A549 (cell line): ENCODE measurements around the gene ADCY4. TPM values are rescaled to one million over a fixed set of nuclear protein-coding genes. Genes with fewer than 3 reads are reported as not detected.

Experiments
- ATAC-seq, 2 experiments: fragments of 200-7000 bp in 1 of 2; fragments of >200 bp in 1 of 2; cut with Nextera tagmentation in 1 of 2; cut with Tn5 transposase in 1 of 2; 3 replicates each; pipeline versions ENCODE4 v1.8.0 to v1.9.1; 2018 to 2020; ENCODE audit warnings: mild to moderate bottlenecking in 1 of 2, moderate library complexity in 1 of 2
- CTCF ChIA-PET: fragments of 300-600 bp; sonication (Branson Sonifier 250); formaldehyde crosslinking; extraction: SDS; loops from one replicate; lab custom pipeline; 2021; ENCODE audit warnings: antibody characterized with exemption, inconsistent platforms; lab: Yijun Ruan, JAX
- POLR2A ChIA-PET: fragments of 350-600 bp; formaldehyde crosslinking; extraction: SDS; loops from one replicate; lab custom pipeline; 2021; ENCODE audit warnings: antibody characterized with exemption, inconsistent platforms; lab: Yijun Ruan, JAX
- DNase-seq, 2 experiments: peaks; one replicate each; pipeline versions ENCODE4 v3.0.0 to v3.0.0-alpha.2; 2011 to 2016; ENCODE audit warnings: low read depth in 1 of 2, low spot score in 1 of 2
- FAIRE-seq: peaks from 2 replicates; lab custom pipeline; 2011; peaks lifted over from hg19 to GRCh38; lab: Jason Lieb, UNC
- H3K27ac ChIP-seq, 2 experiments: fragments of >200 bp; sonication (Bioruptor Twin); formaldehyde crosslinking; 3 replicates each; pipeline ENCODE4 v1.5.1; 2016 to 2017
- H3K4me1 ChIP-seq: fragments of >200 bp; sonication (Bioruptor Twin); formaldehyde crosslinking; 3 replicates; pipeline ENCODE4 v1.6.1; 2016
- H3K4me2 ChIP-seq: fragments of >200 bp; sonication (Bioruptor Twin); formaldehyde crosslinking; 3 replicates; pipeline ENCODE4 v1.6.1; 2016
- H3K4me3 ChIP-seq: fragments of >200 bp; sonication (Bioruptor Twin); formaldehyde crosslinking; 3 replicates; pipeline ENCODE4 v1.5.1; 2016
- H3K9me3 ChIP-seq: fragments of >200 bp; sonication (Bioruptor Twin); formaldehyde crosslinking; 3 replicates; pipeline ENCODE4 v1.6.1; 2016
- CBX2 ChIP-seq: fragments of 200-600 bp; sonication (generic); IDR thresholded peaks from 2 replicates; pipeline ENCODE4 v1.6.1; 2016; ENCODE audit warnings: low read depth, mild to moderate bottlenecking, borderline replicate concordance
- EHF ChIP-seq: fragments of 250-450 bp; sonication (Bioruptor Pico); IDR thresholded peaks from 2 replicates; pipeline ENCODE4 v1.5.0; 2020; ENCODE audit warnings: mild to moderate bottlenecking
- EP300 ChIP-seq, 2 experiments: fragments of >200 bp; sonication (Bioruptor Twin); formaldehyde crosslinking; IDR thresholded peaks; 2 replicates in 1 of 2; 3 replicates in 1 of 2; pipeline ENCODE4 v1.6.1; 2016 to 2017
- FOSL2 ChIP-seq, 2 experiments: fragments of 450-650 bp in 1 of 2; fragments of >200 bp in 1 of 2; sonication (Bioruptor Twin) in 1 of 2; formaldehyde crosslinking; IDR thresholded peaks; 2 replicates each; pipeline versions ENCODE4 v1.5.0 to v1.6.1; 2016 to 2020; ENCODE audit warnings: mild to moderate bottlenecking in 1 of 2, moderate library complexity in 1 of 2
- FOXS1 ChIP-seq: fragments of 250-450 bp; sonication (Bioruptor Pico); IDR thresholded peaks from 2 replicates; pipeline ENCODE4 v1.5.0; 2020; ENCODE audit warnings: mild to moderate bottlenecking, moderate library complexity
- HEYL ChIP-seq: fragments of 250-450 bp; sonication (Bioruptor Pico); IDR thresholded peaks from 2 replicates; pipeline ENCODE4 v1.8.0; 2021; ENCODE audit warnings: mild to moderate bottlenecking, moderate library complexity
- HOXA7 ChIP-seq: fragments of 250-450 bp; sonication (Bioruptor Pico); IDR thresholded peaks from 2 replicates; pipeline ENCODE4 v1.5.0; 2020; ENCODE audit warnings: mild to moderate bottlenecking, moderate library complexity
- HOXB13 ChIP-seq: fragments of 250-450 bp; sonication (Bioruptor Pico); IDR thresholded peaks from 2 replicates; pipeline ENCODE4 v1.5.0; 2020; ENCODE audit warnings: low read depth, mild to moderate bottlenecking, moderate library complexity
- JUN ChIP-seq, 2 experiments: fragments of >200 bp; sonication (Bioruptor Twin); formaldehyde crosslinking; IDR thresholded peaks; 2 replicates in 1 of 2; 3 replicates in 1 of 2; pipeline ENCODE4 v1.6.1; 2016 to 2017
- NFE2L2 ChIP-seq: fragments of 150-350 bp; conservative IDR thresholded peaks from 2 replicates; pipeline ENCODE4 v1.6.1; 2014; ENCODE audit warnings: low read length
- NPAS2 ChIP-seq: fragments of 250-450 bp; sonication (Bioruptor Pico); IDR thresholded peaks from 2 replicates; pipeline ENCODE4 v1.8.0; 2022; ENCODE audit warnings: mild to moderate bottlenecking, moderate library complexity, borderline replicate concordance
- NR3C1 ChIP-seq: fragments of >200 bp; sonication (Bioruptor Twin); formaldehyde crosslinking; IDR thresholded peaks from 3 replicates; pipeline ENCODE4 v1.6.1; 2017
- RCOR1 ChIP-seq: fragments of 150-350 bp; IDR thresholded peaks from 2 replicates; pipeline ENCODE4 v1.6.1; 2014; ENCODE audit warnings: antibody characterized with exemption, low read length, low read depth
- RNF2 ChIP-seq: fragments of 200-600 bp; sonication (generic); IDR thresholded peaks from 2 replicates; pipeline ENCODE4 v1.6.1; 2016; ENCODE audit warnings: low read depth, mild to moderate bottlenecking, antibody characterized with exemption, moderate library complexity, borderline replicate concordance
- SMC3 ChIP-seq: fragments of >200 bp; sonication (Bioruptor Twin); formaldehyde crosslinking; IDR thresholded peaks from 3 replicates; pipeline ENCODE4 v1.6.1; 2018; ENCODE audit warnings: inconsistent platforms
- ZNF302 ChIP-seq: fragments of 250-450 bp; sonication (Bioruptor Pico); IDR thresholded peaks from 2 replicates; pipeline ENCODE4 v1.9.0; 2021; ENCODE audit warnings: inconsistent platforms, mild to moderate bottlenecking, moderate library complexity
- ZSCAN20 ChIP-seq: fragments of 250-450 bp; sonication (Bioruptor Pico); IDR thresholded peaks from 2 replicates; pipeline ENCODE4 v1.8.0; 2022; ENCODE audit warnings: mild to moderate bottlenecking, moderate library complexity
- WGBS: methylation state at CpG from one replicate; pipeline ENCODE4 v1.1.6; 2017; ENCODE audit errors: missing lambda C conversion rate; 5-methylcytosine and 5-hydroxymethylcytosine counted together
- polyA plus RNA-seq, 4 experiments: library from polyadenylated mRNA; depleted of rRNA in 3 of 4; stranded (reverse); fragments of >200 nt; fragmentation: RNase III in 1 of 4; extraction: RNeasy Plus Mini Kit Qiagen cat#74134 plus additional on column Dnase treatment in 1 of 4; gene quantifications; 2 replicates in 3 of 4; 3 replicates in 1 of 4; pipeline ENCODE4 v1.2.3, GENCODE V29; 2011 to 2017
- TF ChIP-seq, protein P1 (sequence below): fragments of >200 bp; sonication (Bioruptor Twin); formaldehyde crosslinking; IDR thresholded peaks from 3 replicates; pipeline ENCODE4 v1.6.1; 2016
- TF ChIP-seq, protein P2 (sequence below): fragments of >200 bp; sonication (Bioruptor Twin); formaldehyde crosslinking; IDR thresholded peaks from 3 replicates; pipeline ENCODE4 v1.5.1; 2016
- TF ChIP-seq, protein P3 (sequence below): IDR thresholded peaks from 2 replicates; pipeline ENCODE4 v1.6.1; 2012
- TF ChIP-seq, protein P4 (sequence below): IDR thresholded peaks from 2 replicates; pipeline ENCODE4 v1.6.1; 2012

Gene ADCY4
- polyA plus RNA-seq, 2 of the 4 experiments (the other 2 are of a cell fraction), result not detected

DNA sequence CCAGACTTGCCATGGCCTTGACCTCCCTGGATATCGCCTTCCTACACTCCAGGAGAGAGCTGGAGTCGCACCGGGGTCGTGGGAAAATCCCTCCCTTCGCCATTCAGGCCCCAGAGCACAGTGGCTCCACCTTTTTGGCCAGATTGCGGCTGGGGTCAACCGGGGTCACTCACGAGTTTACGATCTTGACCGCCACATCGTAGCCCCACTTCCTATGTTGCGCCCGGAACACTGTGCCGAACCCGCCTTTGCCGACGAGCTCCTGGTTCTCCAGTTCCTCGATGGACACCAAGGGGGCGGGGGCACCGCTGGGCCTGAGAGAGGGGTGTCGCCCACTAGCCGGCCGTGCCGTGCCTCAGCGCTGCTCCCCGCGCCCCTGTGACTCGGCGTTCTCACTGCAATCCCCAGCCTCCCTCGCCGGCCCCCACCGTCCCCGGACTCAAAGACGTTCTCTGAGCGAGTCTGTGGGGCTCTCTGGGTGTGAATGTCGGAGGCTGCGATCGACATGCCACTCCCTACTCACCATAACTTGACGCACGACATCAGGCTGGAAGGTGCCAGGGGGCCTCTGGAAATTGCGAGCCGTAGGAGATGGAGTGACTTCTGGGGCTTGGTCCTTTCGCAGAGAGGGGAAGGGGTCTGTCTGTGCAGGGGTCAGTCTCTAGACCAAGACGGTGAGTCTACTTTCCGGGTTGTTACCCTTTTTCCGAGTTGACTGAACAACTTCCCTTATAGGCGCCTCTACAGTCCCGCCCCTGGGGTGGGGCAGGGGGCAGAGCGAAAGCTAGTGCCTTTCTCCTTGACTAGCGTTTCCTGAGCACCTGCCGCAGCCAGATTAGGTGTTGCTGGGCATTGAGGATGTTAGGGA is 4.6 kb upstream of the ADCY4 start, which contains the start of gene RIPK3:
Gene RIPK3, minus strand, starts transcription at position 708 of the 868 bp plus-strand sequence. Its CDS starts 165 bp downstream, at position 543.
- ChIA-PET CTCF (interaction anchor here (1.1 to 46.6 kb wide), 8 partner anchors 8 to 90 kb away, joined by 3 to 1142 read pairs (median 12); partner anchors contain the start of genes CBLN3, CIDEB and KHNYN), POLR2A (no interaction called here)
- 84% methylated on average over 30 of the region's 51 CpGs for WGBS
- no peaks in the 10 kb centered on the region for H3K9me3 ChIP-seq
- FAIRE-seq (no peak), DNase-seq (no peak), ATAC-seq (no peak)
- no peaks in the 10 kb centered on the region for H3K4me1 ChIP-seq
- no peak for TF ChIP-seq RNF2
- no peak for TF ChIP-seq FOXS1 (CRISPR knock-in tag)
- no peak for TF ChIP-seq JUN (IDR thresholded peaks at IDR 0.05)
- no peak for TF ChIP-seq NFE2L2
- no peak for TF ChIP-seq EHF (CRISPR knock-in tag)
- TF ChIP-seq, protein P1, sequence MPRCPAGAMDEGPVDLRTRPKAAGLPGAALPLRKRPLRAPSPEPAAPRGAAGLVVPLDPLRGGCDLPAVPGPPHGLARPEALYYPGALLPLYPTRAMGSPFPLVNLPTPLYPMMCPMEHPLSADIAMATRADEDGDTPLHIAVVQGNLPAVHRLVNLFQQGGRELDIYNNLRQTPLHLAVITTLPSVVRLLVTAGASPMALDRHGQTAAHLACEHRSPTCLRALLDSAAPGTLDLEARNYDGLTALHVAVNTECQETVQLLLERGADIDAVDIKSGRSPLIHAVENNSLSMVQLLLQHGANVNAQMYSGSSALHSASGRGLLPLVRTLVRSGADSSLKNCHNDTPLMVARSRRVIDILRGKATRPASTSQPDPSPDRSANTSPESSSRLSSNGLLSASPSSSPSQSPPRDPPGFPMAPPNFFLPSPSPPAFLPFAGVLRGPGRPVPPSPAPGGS, result no peak
- no peak for TF ChIP-seq ZSCAN20
- TF ChIP-seq SMC3, result no peak
- TF ChIP-seq FOSL2 (IDR thresholded peaks at IDR 0.05), result no peak
- TF ChIP-seq FOSL2 (CRISPR knock-in tag; IDR thresholded peaks at IDR 0.05), result no peak
- TF ChIP-seq, protein P2, sequence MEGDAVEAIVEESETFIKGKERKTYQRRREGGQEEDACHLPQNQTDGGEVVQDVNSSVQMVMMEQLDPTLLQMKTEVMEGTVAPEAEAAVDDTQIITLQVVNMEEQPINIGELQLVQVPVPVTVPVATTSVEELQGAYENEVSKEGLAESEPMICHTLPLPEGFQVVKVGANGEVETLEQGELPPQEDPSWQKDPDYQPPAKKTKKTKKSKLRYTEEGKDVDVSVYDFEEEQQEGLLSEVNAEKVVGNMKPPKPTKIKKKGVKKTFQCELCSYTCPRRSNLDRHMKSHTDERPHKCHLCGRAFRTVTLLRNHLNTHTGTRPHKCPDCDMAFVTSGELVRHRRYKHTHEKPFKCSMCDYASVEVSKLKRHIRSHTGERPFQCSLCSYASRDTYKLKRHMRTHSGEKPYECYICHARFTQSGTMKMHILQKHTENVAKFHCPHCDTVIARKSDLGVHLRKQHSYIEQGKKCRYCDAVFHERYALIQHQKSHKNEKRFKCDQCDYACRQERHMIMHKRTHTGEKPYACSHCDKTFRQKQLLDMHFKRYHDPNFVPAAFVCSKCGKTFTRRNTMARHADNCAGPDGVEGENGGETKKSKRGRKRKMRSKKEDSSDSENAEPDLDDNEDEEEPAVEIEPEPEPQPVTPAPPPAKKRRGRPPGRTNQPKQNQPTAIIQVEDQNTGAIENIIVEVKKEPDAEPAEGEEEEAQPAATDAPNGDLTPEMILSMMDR, result no peak
- TF ChIP-seq HEYL, result no peak
- TF ChIP-seq EP300 (IDR thresholded peaks at IDR 0.05), result no peak
- TF ChIP-seq HOXB13 (CRISPR knock-in tag), result no peak
- no peak for TF ChIP-seq NPAS2 (CRISPR knock-in tag)
- no peak for TF ChIP-seq ZNF302 (CRISPR knock-in tag)
- TF ChIP-seq RCOR1, result no peak
- H3K4me3 ChIP-seq, result no peak within 1 kb of the TSS
- no peak within 1 kb of the TSS for H3K4me2 ChIP-seq
- no peak within 1 kb of the TSS for H3K27ac ChIP-seq

DNA sequence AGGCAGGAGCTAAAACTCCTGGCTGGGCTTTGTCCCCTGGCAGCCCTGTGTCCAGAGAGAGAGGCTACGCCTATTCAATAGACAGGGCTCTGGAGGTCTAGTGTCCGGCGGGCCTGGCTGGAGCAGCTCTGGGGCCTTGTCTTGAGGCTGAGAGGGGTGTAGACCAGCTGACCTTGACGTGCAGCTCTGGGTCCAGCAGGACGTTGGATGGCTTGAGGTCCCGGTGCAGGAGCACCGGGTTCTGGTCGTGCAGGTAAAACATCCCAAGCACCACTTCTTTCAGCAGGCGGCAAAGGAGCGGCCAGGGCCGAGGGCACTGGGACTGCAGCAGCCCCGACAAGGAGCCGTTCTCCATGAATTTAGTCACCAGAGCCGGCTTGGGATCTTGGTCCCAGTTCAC is 4.0 kb upstream of the ADCY4 start:
- TF ChIP-seq, protein P3, sequence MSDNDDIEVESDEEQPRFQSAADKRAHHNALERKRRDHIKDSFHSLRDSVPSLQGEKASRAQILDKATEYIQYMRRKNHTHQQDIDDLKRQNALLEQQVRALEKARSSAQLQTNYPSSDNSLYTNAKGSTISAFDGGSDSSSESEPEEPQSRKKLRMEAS, result no peak
- no peak for TF ChIP-seq HOXA7 (CRISPR knock-in tag)
- TF ChIP-seq, protein P4, sequence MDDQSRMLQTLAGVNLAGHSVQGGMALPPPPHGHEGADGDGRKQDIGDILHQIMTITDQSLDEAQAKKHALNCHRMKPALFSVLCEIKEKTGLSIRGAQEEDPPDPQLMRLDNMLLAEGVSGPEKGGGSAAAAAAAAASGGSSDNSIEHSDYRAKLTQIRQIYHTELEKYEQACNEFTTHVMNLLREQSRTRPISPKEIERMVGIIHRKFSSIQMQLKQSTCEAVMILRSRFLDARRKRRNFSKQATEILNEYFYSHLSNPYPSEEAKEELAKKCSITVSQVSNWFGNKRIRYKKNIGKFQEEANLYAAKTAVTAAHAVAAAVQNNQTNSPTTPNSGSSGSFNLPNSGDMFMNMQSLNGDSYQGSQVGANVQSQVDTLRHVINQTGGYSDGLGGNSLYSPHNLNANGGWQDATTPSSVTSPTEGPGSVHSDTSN, result no peak
- no peak for TF ChIP-seq JUN (IDR thresholded peaks at IDR 0.05)
- no peak for TF ChIP-seq NPAS2 (CRISPR knock-in tag)
- TF ChIP-seq CBX2, result no peak
- no peak for TF ChIP-seq NR3C1
- TF ChIP-seq, all 56 proteins: peak for 0
- Histone ChIP-seq H3K27ac (no peak overlapping the region), H3K4me3 (no peak overlapping the region), H3K4me1 (no peaks in the 10 kb centered on the region), H3K4me2 (no peak overlapping the region), H3K9me3 (no peaks in the 10 kb centered on the region)
- FAIRE-seq, result no peak
- DNase-seq, result no peak
- POLR2A ChIA-PET, result no interaction called here
- no peak for ATAC-seq
- 72% methylated on average over 10 of the region's 14 CpGs for WGBS
- CTCF ChIA-PET, result interaction anchor here (1.3 to 46.6 kb wide), 6 partner anchors 9 to 91 kb away, joined by 4 to 1142 read pairs (median 12); partner anchors contain the start of genes CBLN3, CIDEB and KHNYN
